Ishikawa (cell line): ENCODE measurements around the gene USP28.

Source experiments
- CEBPB ChIP-seq: IDR thresholded peaks from 2 replicates; pipeline ENCODE4 v1.6.1; 2012
- CREB1 ChIP-seq: IDR thresholded peaks from 2 replicates; pipeline ENCODE4 v1.6.1; 2012; ENCODE audit warnings: low read depth
- EGR1 ChIP-seq: IDR thresholded peaks from 2 replicates; pipeline ENCODE4 v1.6.1; 2012
- EP300 ChIP-seq: IDR thresholded peaks from 2 replicates; pipeline ENCODE4 v1.6.1; 2012; ENCODE audit warnings: borderline replicate concordance
- FOXM1 ChIP-seq: IDR thresholded peaks from 2 replicates; pipeline ENCODE4 v1.6.1; 2012; ENCODE audit warnings: low read depth, borderline replicate concordance
- NFIC ChIP-seq: IDR thresholded peaks from 2 replicates; pipeline ENCODE4 v1.6.1; 2012
- RAD21 ChIP-seq: IDR thresholded peaks from 2 replicates; pipeline ENCODE4 v1.6.1; 2012; ENCODE audit warnings: low read depth
- TAF1 ChIP-seq: IDR thresholded peaks from 2 replicates; pipeline ENCODE4 v1.6.1; 2012; ENCODE audit warnings: low read depth, mild to moderate bottlenecking
- TCF12 ChIP-seq: IDR thresholded peaks from 2 replicates; pipeline ENCODE4 v1.6.1; 2012; ENCODE audit warnings: low read depth
- TEAD4 ChIP-seq: IDR thresholded peaks from 2 replicates; pipeline ENCODE4 v1.6.1; 2012
- YY1 ChIP-seq: IDR thresholded peaks from 2 replicates; pipeline ENCODE4 v1.6.1; 2012; ENCODE audit warnings: low read depth
- ZBTB7A ChIP-seq: IDR thresholded peaks from 2 replicates; pipeline ENCODE4 v1.6.1; 2012; ENCODE audit warnings: low read depth
- TF ChIP-seq, protein P1 (sequence below): IDR thresholded peaks from 2 replicates; pipeline ENCODE4 v1.6.1; 2012
- TF ChIP-seq, protein P2 (sequence below): IDR thresholded peaks from 2 replicates; pipeline ENCODE4 v1.6.1; 2012; ENCODE audit warnings: low read depth, mild to moderate bottlenecking
- TF ChIP-seq, protein P3 (sequence below): IDR thresholded peaks from 2 replicates; pipeline ENCODE4 v1.6.1; 2012

Gene USP28

DNA sequence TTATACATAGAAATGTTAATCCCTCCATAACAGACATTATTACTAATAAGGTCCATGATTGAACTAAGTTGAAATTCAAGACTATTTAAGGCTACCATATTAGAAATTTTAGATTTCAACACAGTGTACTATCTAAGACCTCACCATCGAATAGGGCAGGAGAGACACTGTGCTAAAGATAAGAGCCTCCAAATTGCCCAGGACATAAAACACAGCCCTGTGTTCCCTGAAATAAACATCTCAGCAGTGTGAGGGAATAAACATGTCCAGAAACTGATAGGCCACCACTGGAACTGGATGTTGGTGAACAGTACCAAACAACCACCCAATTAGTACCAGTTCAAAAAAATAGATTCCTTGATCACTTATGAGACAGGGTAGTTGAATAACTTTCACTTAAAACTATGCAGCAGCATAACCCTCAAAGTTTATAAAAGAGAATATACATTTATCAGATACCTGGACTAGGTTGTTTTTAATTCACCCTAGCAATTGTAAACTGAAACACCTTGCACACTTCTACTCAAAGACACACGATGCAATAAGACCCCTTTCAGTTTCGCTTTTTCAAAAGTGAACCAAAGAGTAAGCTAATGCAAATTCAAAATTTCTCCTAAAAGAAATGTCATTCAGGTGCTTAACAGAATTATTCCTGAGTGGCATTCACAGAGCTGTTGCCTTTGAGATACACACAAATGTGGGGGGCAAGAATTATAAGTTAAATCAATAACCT, 34.3 kb downstream of the USP28 start:
- TF ChIP-seq TCF12, result no peak
- TF ChIP-seq YY1, result no peak
- no peak for TF ChIP-seq CEBPB
- TF ChIP-seq, protein P1, sequence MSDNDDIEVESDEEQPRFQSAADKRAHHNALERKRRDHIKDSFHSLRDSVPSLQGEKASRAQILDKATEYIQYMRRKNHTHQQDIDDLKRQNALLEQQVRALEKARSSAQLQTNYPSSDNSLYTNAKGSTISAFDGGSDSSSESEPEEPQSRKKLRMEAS, result no peak
- TF ChIP-seq, protein P2, sequence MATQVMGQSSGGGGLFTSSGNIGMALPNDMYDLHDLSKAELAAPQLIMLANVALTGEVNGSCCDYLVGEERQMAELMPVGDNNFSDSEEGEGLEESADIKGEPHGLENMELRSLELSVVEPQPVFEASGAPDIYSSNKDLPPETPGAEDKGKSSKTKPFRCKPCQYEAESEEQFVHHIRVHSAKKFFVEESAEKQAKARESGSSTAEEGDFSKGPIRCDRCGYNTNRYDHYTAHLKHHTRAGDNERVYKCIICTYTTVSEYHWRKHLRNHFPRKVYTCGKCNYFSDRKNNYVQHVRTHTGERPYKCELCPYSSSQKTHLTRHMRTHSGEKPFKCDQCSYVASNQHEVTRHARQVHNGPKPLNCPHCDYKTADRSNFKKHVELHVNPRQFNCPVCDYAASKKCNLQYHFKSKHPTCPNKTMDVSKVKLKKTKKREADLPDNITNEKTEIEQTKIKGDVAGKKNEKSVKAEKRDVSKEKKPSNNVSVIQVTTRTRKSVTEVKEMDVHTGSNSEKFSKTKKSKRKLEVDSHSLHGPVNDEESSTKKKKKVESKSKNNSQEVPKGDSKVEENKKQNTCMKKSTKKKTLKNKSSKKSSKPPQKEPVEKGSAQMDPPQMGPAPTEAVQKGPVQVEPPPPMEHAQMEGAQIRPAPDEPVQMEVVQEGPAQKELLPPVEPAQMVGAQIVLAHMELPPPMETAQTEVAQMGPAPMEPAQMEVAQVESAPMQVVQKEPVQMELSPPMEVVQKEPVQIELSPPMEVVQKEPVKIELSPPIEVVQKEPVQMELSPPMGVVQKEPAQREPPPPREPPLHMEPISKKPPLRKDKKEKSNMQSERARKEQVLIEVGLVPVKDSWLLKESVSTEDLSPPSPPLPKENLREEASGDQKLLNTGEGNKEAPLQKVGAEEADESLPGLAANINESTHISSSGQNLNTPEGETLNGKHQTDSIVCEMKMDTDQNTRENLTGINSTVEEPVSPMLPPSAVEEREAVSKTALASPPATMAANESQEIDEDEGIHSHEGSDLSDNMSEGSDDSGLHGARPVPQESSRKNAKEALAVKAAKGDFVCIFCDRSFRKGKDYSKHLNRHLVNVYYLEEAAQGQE, result no peak
- TF ChIP-seq, protein P3, sequence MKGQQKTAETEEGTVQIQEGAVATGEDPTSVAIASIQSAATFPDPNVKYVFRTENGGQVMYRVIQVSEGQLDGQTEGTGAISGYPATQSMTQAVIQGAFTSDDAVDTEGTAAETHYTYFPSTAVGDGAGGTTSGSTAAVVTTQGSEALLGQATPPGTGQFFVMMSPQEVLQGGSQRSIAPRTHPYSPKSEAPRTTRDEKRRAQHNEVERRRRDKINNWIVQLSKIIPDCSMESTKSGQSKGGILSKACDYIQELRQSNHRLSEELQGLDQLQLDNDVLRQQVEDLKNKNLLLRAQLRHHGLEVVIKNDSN, result no peak
- TF ChIP-seq TAF1, result no peak
- no peak for TF ChIP-seq CREB1
- no peak for TF ChIP-seq EGR1
- no peak for TF ChIP-seq FOXM1
- no peak for TF ChIP-seq EP300
- TF ChIP-seq RAD21, result no peak
- TF ChIP-seq ZBTB7A, result no peak

DNA sequence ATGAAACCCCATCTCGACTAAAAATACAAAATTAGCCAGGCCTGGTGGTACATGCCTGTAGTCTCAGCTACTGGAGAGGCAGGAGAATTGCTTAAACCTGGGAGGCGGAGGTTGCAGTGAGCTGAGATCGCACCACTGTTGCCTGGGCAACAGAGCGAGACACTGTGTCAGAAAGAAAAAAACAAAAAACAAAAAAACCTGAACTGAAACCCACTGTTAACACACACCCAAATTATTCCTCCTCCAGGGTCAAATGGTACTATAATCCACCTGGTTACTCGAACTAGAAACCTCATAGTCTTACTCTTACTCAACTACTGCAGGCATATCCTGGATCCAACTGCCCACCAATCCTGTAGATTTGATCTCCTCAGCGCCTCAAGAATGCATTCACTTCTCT, 35.5 kb downstream of the USP28 start:
- no peak for TF ChIP-seq ZBTB7A
- no peak for TF ChIP-seq TCF12
- no peak for TF ChIP-seq RAD21
- TF ChIP-seq YY1, result no peak

DNA sequence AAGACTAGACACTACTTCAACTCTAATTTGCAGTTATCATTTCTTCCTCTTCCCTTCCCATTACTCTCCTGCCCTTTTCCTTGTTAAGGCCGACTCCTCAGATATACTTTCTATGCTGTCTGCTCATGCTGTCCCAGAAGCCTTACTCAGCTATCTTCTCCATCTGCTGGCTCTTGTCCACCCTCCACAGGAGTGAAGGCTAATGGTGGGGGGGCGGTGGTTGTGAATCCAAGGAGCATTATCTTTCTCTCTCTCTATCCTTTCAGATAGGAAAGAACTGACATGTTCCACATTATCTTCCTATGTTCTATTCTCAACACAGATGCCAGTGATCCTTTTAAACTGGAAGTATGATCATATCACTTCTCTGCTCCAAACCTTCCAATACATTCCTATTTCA, 37.4 kb downstream of the USP28 start:
- TF ChIP-seq TEAD4 (no peak), ZBTB7A (no peak), YY1 (no peak), EGR1 (no peak), CREB1 (no peak)
- TF ChIP-seq, protein P2, result no peak
- TF ChIP-seq, protein P3, result no peak

DNA sequence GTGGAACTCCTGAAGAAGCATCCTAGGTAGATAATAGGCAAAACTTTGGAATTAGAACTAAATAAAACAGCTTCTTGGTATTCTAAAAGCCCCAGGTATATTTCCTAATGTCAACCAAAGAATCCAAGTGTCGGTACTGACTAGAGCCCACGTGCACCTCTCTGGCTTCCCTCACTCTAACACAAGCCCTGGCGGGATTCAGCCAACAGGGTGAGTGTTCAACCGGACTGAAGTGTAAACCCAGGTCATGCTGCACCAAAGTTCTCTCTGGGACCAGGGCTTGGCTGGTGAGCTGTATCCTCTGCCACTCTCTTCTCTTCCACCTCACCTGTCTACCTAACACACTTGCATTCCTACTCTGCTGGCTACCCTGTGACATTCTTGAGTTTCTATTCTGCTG, 40.1 kb downstream of the USP28 start:
- TF ChIP-seq EP300 (no peak), FOXM1 (no peak), YY1 (no peak), TCF12 (no peak), CREB1 (no peak), NFIC (no peak), ZBTB7A (no peak), TEAD4 (no peak), RAD21 (no peak), CEBPB (no peak), TAF1 (no peak), EGR1 (no peak)
- TF ChIP-seq, protein P1, result no peak
- TF ChIP-seq, protein P3, result no peak
- TF ChIP-seq, protein P2, result no peak
